GM21717 (cell line): ENCODE results near the gene ASMTL.
"Not testable (repeated sequence)": the region's sequence is repeated elsewhere in the genome, so short reads cannot be mapped to it uniquely, and the experiment has no call there.

Source experiments
- ATAC-seq: cut with Tn5 transposase; IDR thresholded peaks from one replicate; pipeline ENCODE4 v1.9.1; 2021; ENCODE audit warnings: mild to moderate bottlenecking, moderate library complexity; ENCODE audit not compliant: unreplicated experiment

The ASMTL gene

GRCh38 chrX:1435241-1435895 is 17.3 kb downstream of the ASMTL start:
- no peak for ATAC-seq

- ATAC-seq: no peak
These were observed 17.9 kb downstream of the ASMTL start for GRCh38 chrX:1434871-1435240.

- no peak for ATAC-seq
These were observed 18.9 kb downstream of the ASMTL start for GRCh38 chrX:1433646-1434357.

GRCh38 chrX:1430451-1430850 is 22.3 kb downstream of the ASMTL start:
- ATAC-seq: no peak

- no peak for ATAC-seq
These were observed 25.0 kb downstream of the ASMTL start for GRCh38 chrX:1427756-1428155.

GRCh38 chrX:1426321-1426720 is 26.4 kb downstream of the ASMTL start:
- not testable (repeated sequence) for ATAC-seq

- no peak for ATAC-seq
These were observed 27.3 kb downstream of the ASMTL start for GRCh38 chrX:1425381-1425780.

- no peak for ATAC-seq
These were observed 28.4 kb downstream of the ASMTL start for GRCh38 chrX:1424147-1424851.

- no peak for ATAC-seq
These were observed 29.5 kb downstream of the ASMTL start for GRCh38 chrX:1423215-1423614.

GRCh38 chrX:1422135-1422465 is 30.6 kb downstream of the ASMTL start:
- no peak for ATAC-seq

- no peak for ATAC-seq
These were observed 31.1 kb downstream of the ASMTL start for GRCh38 chrX:1421433-1422134.

- ATAC-seq: no peak
These were observed 32.3 kb downstream of the ASMTL start for GRCh38 chrX:1420371-1420770.

- no peak for ATAC-seq
These were observed 33.0 kb downstream of the ASMTL start for GRCh38 chrX:1419545-1420355.

GRCh38 chrX:1418901-1419544 is 33.7 kb downstream of the ASMTL start:
- ATAC-seq: no peak

- ATAC-seq: no peak
These were observed 34.6 kb downstream of the ASMTL start for GRCh38 chrX:1417921-1418771.

- ATAC-seq: no peak
These were observed 35.5 kb downstream of the ASMTL start for GRCh38 chrX:1416965-1417760.

GRCh38 chrX:1416327-1416784 is 36.4 kb downstream of the ASMTL start:
- no peak for ATAC-seq

- ATAC-seq: no peak
These were observed 40.1 kb downstream of the ASMTL start for GRCh38 chrX:1412551-1413161.
